GM19452 (cell line): ENCODE results near the gene C1QA.
"Not testable (repeated sequence)": the region's sequence is repeated elsewhere in the genome, so short reads cannot be mapped to it uniquely, and the experiment has no call there.

Experiments
- ATAC-seq: cut with Tn5 transposase; IDR thresholded peaks from one replicate; pipeline ENCODE4 v1.9.1; 2021; ENCODE audit not compliant: unreplicated experiment

Gene C1QA

DNA sequence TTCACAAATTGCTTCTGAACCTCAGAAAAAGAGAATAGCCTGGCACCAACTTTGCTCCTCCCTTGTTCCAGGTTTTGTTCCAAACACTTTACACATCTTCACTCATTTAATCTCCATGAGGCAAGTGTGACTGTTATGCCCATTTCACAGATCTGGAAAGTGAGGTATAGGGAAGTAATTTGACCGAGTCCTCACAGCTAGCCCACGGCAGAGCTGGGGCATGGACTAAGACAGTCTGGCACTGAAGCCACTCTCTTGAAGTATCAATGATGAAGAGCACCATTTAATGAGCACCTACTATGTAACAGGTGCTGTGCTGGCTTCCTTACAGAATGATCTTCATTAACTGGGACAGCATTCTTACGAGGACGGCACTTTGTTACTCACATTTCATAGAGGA, 35.6 kb downstream of the C1QA start:
- ATAC-seq: no peak

DNA sequence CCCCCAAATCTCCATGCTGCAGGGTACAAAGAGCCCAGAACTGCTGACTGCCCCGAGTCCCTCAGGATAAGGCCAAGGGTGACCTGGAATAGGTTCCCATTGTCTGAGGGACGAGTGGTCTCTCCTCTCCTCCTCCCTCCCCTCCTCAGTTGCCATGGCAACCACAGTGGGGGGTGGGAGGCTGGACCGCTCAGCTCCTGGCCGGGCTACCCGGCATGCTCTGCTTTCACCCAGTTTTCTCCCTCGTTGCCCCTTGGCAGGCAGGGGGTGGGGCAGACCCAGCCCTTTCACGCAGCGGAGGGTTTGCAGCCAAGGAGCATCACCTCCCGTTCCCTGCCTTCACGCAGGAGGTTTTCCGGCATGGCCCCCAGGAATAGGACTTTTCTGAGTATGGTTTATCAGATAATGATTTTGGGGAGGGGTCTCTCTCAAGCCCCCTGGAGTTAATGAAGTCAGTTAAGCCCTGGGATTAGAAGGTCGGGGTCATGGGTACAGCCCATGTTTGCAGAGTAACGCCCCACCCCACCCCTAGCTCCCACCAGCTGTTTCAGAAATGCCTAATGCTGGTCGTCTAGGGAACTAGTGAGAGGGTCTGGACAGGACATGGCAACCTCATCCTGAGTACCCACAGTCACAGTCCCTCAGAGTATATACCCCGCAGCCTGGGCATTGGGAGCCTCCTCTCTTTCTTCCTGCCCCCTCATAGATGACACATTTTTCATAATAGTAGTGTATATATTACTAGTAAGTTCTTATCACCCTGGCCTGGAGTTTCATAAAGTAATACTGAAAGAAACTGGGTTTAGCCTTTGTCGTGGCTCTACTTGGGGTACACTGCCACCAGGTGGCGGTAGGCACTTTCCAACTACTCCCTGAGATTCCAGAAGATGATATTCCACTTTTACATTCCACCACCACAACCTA, 37.3 kb downstream of the C1QA start:
- ATAC-seq: no peak

GRCh38 chr1:22674410-22674749, 38.0 kb downstream of the C1QA start:
- no peak for ATAC-seq

GRCh38 chr1:22676151-22676550, 39.7 kb downstream of the C1QA start:
- not testable (repeated sequence) for ATAC-seq

- ATAC-seq: no peak
Observed at GRCh38 chr1:22676916-22677583, 40.6 kb downstream of the C1QA start.

DNA sequence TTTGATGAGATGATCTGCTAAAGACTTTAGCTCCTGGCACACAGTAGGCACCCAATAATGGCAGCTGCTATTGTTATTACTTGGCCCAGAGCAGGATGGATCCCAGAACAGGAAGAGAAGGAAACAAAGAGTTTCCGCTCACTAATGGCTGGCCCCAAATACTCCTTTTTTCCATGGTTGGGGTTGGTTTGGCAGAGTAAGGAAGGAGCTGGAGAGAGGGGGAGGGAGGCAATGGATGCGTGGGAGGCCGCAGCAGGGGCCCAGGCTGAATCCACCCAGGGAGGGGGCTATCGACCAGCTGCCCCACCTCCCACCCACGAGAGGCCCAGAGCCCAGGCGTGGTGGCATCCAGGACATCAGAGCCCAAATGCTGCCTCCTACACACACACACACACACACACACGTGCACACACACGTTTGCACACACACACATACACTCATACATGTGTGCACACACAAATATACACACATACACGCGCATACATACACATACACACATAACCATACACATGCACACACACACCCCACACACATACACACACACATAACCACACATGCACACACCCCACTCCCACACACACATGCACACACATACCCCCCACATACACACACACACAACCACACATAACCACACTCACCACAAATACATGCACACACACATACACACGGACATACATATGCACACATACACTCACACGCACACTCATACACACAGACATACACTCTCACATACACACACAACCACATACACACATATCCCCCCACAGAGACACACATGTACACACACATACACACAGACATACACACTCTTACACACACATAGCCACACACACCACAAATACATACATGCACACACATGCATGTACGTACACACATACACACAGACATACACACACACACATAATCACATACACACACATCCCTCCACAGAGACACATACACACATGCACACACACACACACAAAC, 41.8 kb downstream of the C1QA start:
- ATAC-seq: no peak

- ATAC-seq: no peak
Observed at GRCh38 chr1:22680726-22681125, 44.3 kb downstream of the C1QA start.

GRCh38 chr1:22681556-22682276, 45.3 kb downstream of the C1QA start:
- no peak for ATAC-seq

GRCh38 chr1:22683547-22683946, 47.1 kb downstream of the C1QA start:
- ATAC-seq: no peak

DNA sequence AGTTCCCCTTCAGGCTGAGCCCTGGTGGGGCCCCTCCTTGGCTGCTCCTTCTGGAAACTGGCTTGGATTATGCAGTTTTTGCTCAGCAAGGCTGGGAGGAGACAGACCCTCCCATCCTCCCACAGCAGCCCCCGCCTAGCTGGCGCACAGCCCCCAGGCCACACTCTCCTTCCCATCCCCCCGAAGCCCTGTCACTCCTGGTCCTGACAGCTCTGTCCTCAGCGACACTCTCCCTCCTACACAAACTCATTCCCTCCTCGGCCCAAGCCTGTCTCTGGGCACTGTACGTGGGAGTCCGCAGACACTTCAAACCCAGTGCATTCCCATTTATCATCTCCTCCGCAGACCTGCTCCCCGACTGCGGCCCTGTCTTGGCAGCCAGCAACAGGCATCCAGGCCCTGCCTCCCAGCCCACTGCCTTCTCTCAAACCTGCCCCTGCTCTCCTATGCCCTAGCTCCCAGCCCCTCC, 49.2 kb downstream of the C1QA start:
- no peak for ATAC-seq

GRCh38 chr1:22687191-22687590, 50.8 kb downstream of the C1QA start:
- no peak for ATAC-seq

GRCh38 chr1:22688466-22688865, 52.0 kb downstream of the C1QA start:
- no peak for ATAC-seq
